ENCODE measurements around the gene ZPBP. TPM values are rescaled to one million over a fixed set of nuclear protein-coding genes. Genes with fewer than 3 reads are reported as not detected.

Gene ZPBP
- total and polyA plus RNA-seq, 12 donors, result not detected

DNA sequence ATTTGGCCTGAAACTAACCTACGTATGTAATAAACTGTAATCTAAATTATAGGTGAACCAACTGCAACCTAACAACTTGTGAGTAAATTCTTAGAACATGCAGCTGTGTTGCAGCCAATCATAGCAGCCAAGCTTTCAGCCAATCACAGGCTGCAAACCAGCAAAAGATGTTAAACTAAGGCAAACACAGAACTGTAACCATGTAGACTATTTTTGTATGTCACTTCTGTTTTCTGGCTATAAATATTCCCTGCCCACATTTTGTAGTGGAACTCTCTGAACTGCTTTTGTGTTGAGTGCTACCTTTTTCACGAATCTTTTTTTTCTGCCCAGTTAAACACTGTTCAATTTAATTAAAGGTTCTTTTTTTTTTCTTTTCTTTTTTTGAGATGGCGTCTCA is 28.2 kb upstream of the ZPBP start:
- no peak overlapping the region for H3K27ac ChIP-seq
- H3K4me1 ChIP-seq, result no peaks in the 10 kb centered on the region
- no peaks in the 10 kb centered on the region for H3K36me3 ChIP-seq
- H3K4me3 ChIP-seq, result no peak overlapping the region
- DNase-seq, result no peak
- ATAC-seq, result no peak
- TF ChIP-seq, protein P1, sequence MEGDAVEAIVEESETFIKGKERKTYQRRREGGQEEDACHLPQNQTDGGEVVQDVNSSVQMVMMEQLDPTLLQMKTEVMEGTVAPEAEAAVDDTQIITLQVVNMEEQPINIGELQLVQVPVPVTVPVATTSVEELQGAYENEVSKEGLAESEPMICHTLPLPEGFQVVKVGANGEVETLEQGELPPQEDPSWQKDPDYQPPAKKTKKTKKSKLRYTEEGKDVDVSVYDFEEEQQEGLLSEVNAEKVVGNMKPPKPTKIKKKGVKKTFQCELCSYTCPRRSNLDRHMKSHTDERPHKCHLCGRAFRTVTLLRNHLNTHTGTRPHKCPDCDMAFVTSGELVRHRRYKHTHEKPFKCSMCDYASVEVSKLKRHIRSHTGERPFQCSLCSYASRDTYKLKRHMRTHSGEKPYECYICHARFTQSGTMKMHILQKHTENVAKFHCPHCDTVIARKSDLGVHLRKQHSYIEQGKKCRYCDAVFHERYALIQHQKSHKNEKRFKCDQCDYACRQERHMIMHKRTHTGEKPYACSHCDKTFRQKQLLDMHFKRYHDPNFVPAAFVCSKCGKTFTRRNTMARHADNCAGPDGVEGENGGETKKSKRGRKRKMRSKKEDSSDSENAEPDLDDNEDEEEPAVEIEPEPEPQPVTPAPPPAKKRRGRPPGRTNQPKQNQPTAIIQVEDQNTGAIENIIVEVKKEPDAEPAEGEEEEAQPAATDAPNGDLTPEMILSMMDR (IDR thresholded peaks at IDR 0.05), result no peak
- intact Hi-C loops (cut with DNase I), result no loop called here
- no peaks in the 10 kb centered on the region for H3K9me3 ChIP-seq
- WGBS, 2 donors, result 83 to 86% methylated on average over 3 of the region's 3 CpGs
- H3K27me3 ChIP-seq, result peaks cover 0 to 11% (median 5%) of the 10 kb centered on the region in 7 donors

DNA sequence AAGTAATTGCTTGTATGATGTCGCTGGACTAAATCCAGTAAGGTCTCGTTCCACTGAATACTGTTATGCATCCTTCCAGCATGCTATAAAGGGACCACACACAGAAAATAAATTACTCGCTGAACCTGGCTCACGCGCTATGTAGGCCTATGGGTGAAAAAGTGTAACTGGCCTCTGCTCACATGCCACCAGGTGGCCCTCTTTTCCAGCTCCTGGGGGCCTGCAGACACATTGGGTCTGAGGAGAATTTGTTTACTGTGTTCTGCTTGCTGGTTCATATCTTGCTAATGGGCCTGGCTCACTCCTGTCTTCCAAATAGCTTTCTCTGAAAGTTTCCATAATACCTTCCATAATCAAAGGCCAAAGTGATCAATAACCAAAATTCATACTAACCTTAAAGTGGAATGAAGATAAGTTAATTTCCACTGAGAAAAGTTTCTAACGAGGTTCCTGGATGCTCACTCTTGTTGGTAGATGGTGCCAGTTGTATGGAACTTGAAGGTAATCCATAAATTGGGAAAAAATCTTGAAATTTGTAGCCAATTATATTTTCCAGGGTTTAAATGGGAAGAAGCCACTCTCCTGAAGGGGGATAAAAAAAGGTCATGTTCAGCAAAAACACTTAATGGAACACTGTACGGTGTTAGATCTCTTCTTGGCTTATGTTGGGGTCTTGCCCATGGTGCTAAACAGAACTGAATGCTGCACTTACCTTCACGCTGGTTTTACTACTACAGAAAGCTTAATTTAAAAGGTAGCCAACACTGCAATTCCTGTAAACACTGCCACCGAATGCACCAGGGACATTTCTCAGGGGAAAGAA is 27.0 kb upstream of the ZPBP start:
- 64 to 67% methylated on average over 9 of the region's 9 CpGs for WGBS, 2 donors
- no peak overlapping the region for H3K27ac ChIP-seq
- no peak for DNase-seq
- H3K4me3 ChIP-seq, result no peak overlapping the region
- intact Hi-C loops (cut with DNase I), result loop anchor here in 1 of 10 donors (10.0 kb wide), 1 partner anchor 55 kb away; no protein-coding TSS in a partner anchor
- no peaks in the 10 kb centered on the region for H3K9me3 ChIP-seq
- no peak for ATAC-seq
- peaks cover 0 to 11% (median 5%) of the 10 kb centered on the region in 7 donors for H3K27me3 ChIP-seq
- H3K36me3 ChIP-seq, result no peaks in the 10 kb centered on the region
- no peaks in the 10 kb centered on the region for H3K4me1 ChIP-seq
- TF ChIP-seq, protein P1 (IDR thresholded peaks at IDR 0.05), result peak in 1 of 9 donors; percentile 10

- 79% methylated on average over 2 of the region's 2 CpGs for WGBS, 2 donors
- TF ChIP-seq, protein P1 (IDR thresholded peaks at IDR 0.05), result no peak
- Histone ChIP-seq H3K4me3 (no peak overlapping the region), H3K36me3 (no peaks in the 10 kb centered on the region), H3K27ac (no peak overlapping the region), H3K4me1 (no peaks in the 10 kb centered on the region), H3K27me3 (peaks cover 0 to 15% (median 0%) of the 10 kb centered on the region in 7 donors), H3K9me3 (peaks cover 0 to 19% (median 9%) of the 10 kb centered on the region in 11 donors)
- no peak for DNase-seq
- intact Hi-C loops (cut with DNase I), result loop anchor here in 1 of 10 donors (10.0 kb wide), 1 partner anchor 63 kb away; no protein-coding TSS in a partner anchor
- no peak for ATAC-seq
Measured at GRCh38 chr7:50112250-50112649, 19.2 kb upstream of the ZPBP start.

DNA sequence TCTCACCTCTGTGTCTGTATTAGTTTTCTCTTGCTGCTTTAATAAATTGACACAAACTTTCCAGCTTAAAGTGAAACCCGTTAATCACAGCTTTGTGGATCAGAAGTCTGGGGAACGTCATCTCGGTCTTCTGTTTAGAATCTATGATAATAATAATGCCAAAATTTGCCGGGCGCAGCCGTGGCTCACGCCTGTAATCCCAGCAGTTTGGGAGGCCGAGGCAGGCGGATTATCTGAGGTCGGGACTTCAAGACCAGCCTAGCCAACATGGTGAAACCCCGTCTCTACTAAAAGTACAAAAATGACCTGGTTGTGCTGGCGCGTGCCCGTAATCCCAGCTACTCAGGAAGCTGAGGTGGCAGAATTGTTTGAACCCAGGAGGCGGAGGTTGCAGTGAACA is 8.8 kb upstream of the ZPBP start:
- 91 to 93% methylated on average over 15 of the region's 15 CpGs for WGBS, 2 donors
- ATAC-seq (no peak), DNase-seq (no peak)
- H3K9me3 ChIP-seq, result no peaks in the 10 kb centered on the region
- H3K4me1 ChIP-seq, result no peaks in the 10 kb centered on the region
- no peak overlapping the region for H3K27ac ChIP-seq
- intact Hi-C loops (cut with DNase I), result no loop called here
- H3K27me3 ChIP-seq, result peaks cover 0 to 44% (median 3%) of the 10 kb centered on the region in 7 donors
- TF ChIP-seq, protein P1 (IDR thresholded peaks at IDR 0.05), result no peak
- H3K4me3 ChIP-seq, result no peak overlapping the region
- no peaks in the 10 kb centered on the region for H3K36me3 ChIP-seq

Data from heart right ventricle (tissue), 16 donors.